CD4-positive, alpha-beta memory T cell (primary cell): ENCODE data around the gene DNAJC5G. TPM values are rescaled to one million over a fixed set of nuclear protein-coding genes. Genes with fewer than 3 reads are reported as not detected.
A peak's percentile ranks its signal among the peaks of the same experiment; 100 is the strongest.
"Not testable (repeated sequence)": the region's sequence is repeated elsewhere in the genome, so short reads cannot be mapped to it uniquely, and the experiment has no call there.

Experiments
- CTCF ChIA-PET: fragments of 350-600 bp; sonication (Branson Sonifier 250); formaldehyde crosslinking; loops from one replicate; lab custom pipeline; 2021; ENCODE audit warnings: inconsistent platforms; ENCODE audit not compliant: partially characterized antibody; lab: Charles Lee
- POLR2A ChIA-PET: fragments of 350-600 bp; sonication (Branson Sonifier 250); formaldehyde crosslinking; loops from one replicate; lab custom pipeline; 2021; ENCODE audit not compliant: partially characterized antibody; lab: Charles Lee
- DNase-seq, 5 donors: peaks; one replicate each; pipeline versions ENCODE4 v3.0.0 to v3.0.0-alpha.2; 2020 to 2022; ENCODE audit warnings: mixed read lengths in 1 of 5
- H3K27ac ChIP-seq: one replicate; pipeline ENCODE4 v1.7.0; 2013; ENCODE audit warnings: low read depth, low read length
- H3K27me3 ChIP-seq: 2 replicates; pipeline ENCODE4 v1.7.0; 2013; ENCODE audit warnings: mild to moderate bottlenecking, low read length, moderate library complexity; ENCODE audit not compliant: insufficient read depth
- H3K36me3 ChIP-seq: 2 replicates; pipeline ENCODE4 v1.7.0; 2013; ENCODE audit warnings: mild to moderate bottlenecking, low read length, moderate library complexity; ENCODE audit not compliant: insufficient read depth
- H3K4me1 ChIP-seq: 2 replicates; pipeline ENCODE4 v1.7.0; 2013; ENCODE audit warnings: mild to moderate bottlenecking, low read length, moderate library complexity; ENCODE audit not compliant: insufficient read depth
- H3K4me3 ChIP-seq, 2 donors: one replicate each; pipeline ENCODE4 v1.7.0; 2013; ENCODE audit warnings: low read length in 2 of 2, mild to moderate bottlenecking in 1 of 2
- H3K9me3 ChIP-seq, 2 donors: one replicate each; pipeline ENCODE4 v1.7.0; 2013; ENCODE audit warnings: low read length in 2 of 2, control low read depth in 1 of 2; ENCODE audit not compliant: control insufficient read depth in 1 of 2
- H3K27ac Mint-ChIP-seq, 7 donors: one replicate each; pipeline ENCODE4 v1.8.0; 2020 to 2021; ENCODE audit warnings: mixed read lengths in 7 of 7, mild to moderate bottlenecking in 6 of 7, inconsistent platforms in 3 of 7, moderate library complexity in 3 of 7
- H3K27me3 Mint-ChIP-seq, 2 donors: one replicate each; pipeline ENCODE4 v1.8.0; 2020 to 2021; ENCODE audit warnings: mixed read lengths in 2 of 2
- H3K36me3 Mint-ChIP-seq, 2 donors: one replicate each; pipeline ENCODE4 v1.8.0; 2020 to 2021; ENCODE audit warnings: mixed read lengths in 2 of 2, inconsistent platforms in 1 of 2, mild to moderate bottlenecking in 1 of 2
- H3K4me1 Mint-ChIP-seq, 4 donors: one replicate each; pipeline ENCODE4 v1.8.0; 2020 to 2021; ENCODE audit warnings: mixed read lengths in 4 of 4, mild to moderate bottlenecking in 1 of 4
- H3K4me3 Mint-ChIP-seq, 8 donors: one replicate each; pipeline ENCODE4 v1.8.0; 2020 to 2021; ENCODE audit warnings: mixed read lengths in 8 of 8, mild to moderate bottlenecking in 7 of 8, moderate library complexity in 6 of 8, inconsistent platforms in 3 of 8
- H3K9me3 Mint-ChIP-seq, 8 donors: one replicate each; pipeline ENCODE4 v1.8.0; 2020 to 2021; ENCODE audit warnings: mixed read lengths in 8 of 8, mild to moderate bottlenecking in 5 of 8, inconsistent platforms in 3 of 8, moderate library complexity in 1 of 8
- intact Hi-C: fragments of 100-400 bp; cut with micrococcal nuclease; formaldehyde crosslinking; loops from one replicate; pipeline ENCODE4 v1.15.1; 2023
- polyA plus RNA-seq, 2 donors: library from polyadenylated mRNA; unstranded; fragments of 300-500 nt; fragmentation: Illumina TruSeq; gene quantifications; one replicate each; pipeline ENCODE4 v1.2.3, GENCODE V29; 2021
- total RNA-seq, 2 experiments: library from RNA; stranded (reverse); gene quantifications; one replicate each; pipeline ENCODE4 v1.2.3, GENCODE V29; 2021

The DNAJC5G gene
- total and polyA plus RNA-seq, 4 experiments from 2014 or later, result not detected

DNA sequence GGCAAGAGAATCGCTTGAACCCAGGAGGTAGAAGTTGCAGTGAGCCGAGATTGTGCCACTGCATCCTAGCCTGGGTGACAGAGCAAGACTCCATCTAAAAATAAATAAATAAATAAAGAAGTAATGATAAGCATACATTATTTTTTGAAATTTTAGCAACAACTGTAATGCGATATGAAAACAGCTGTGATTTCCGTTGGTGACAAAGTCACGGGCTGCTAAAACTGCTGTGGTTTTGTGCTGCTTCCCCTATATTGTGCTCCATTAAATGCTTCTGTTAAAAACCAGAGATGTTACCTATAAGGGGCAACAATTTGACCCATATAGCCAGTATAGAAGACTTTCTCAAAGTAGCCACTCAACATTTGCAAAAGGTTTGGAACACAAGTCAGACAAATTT lies 15.3 kb downstream of the DNAJC5G start:
- ChIA-PET CTCF (interaction anchor here (0.8 to 3.4 kb wide), 2 partner anchors 11 to 13 kb away, joined by 3 to 17 read pairs; no protein-coding TSS in a partner anchor), POLR2A (no interaction called here)
- Mint-ChIP-seq H3K27ac (no peak overlapping the region), H3K9me3 (no peaks in the 10 kb centered on the region), H3K4me3 (no peak overlapping the region), H3K27me3 (peaks cover 11 to 17% of the 10 kb centered on the region in 2 donors), H3K36me3 (no peaks in the 10 kb centered on the region), H3K4me1 (no peaks in the 10 kb centered on the region)
- H3K36me3 ChIP-seq, result no peaks in the 10 kb centered on the region
- no peak for DNase-seq
- H3K4me1 ChIP-seq, result no peaks in the 10 kb centered on the region
- H3K27ac ChIP-seq, result no peak overlapping the region
- no peak overlapping the region for H3K4me3 ChIP-seq
- intact Hi-C loops, result no loop called here
- no peaks in the 10 kb centered on the region for H3K27me3 ChIP-seq
- no peaks in the 10 kb centered on the region for H3K9me3 ChIP-seq

DNA sequence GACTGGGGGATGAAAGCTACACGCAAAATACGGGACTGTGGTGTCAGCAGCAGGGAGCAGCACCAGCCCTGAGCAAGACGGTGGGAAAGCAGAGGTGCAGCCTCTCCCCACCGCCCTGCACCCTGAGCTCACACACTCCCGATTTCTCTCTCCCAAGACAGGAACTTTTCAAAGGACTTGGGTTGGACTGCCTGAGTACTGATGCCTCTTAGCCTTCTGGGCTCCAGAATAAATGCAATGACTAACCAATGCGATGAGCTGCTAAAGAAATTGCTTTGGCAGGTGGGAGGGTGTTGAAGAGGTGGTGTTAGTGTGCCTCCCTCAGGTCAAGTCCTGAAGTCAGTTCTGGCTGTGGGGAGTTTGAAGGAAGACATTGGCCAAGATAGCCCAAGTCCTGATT lies 16.6 kb downstream of the DNAJC5G start:
- no peaks in the 10 kb centered on the region for H3K36me3 Mint-ChIP-seq
- Histone ChIP-seq H3K4me3 (no peak overlapping the region), H3K36me3 (no peaks in the 10 kb centered on the region), H3K9me3 (no peaks in the 10 kb centered on the region), H3K27ac (no peak overlapping the region), H3K27me3 (no peaks in the 10 kb centered on the region), H3K4me1 (no peaks in the 10 kb centered on the region)
- no peak overlapping the region for H3K4me3 Mint-ChIP-seq
- H3K27me3 Mint-ChIP-seq, result peaks cover 18 to 22% of the 10 kb centered on the region in 2 donors
- no peaks in the 10 kb centered on the region for H3K4me1 Mint-ChIP-seq
- intact Hi-C loops, result no loop called here
- no peak for DNase-seq
- CTCF ChIA-PET, result interaction anchor here (1.4 to 4.5 kb wide), 4 partner anchors 10 to 330 kb away, joined by 5 to 41 read pairs (median 14); partner anchors contain the start of gene TRIM54
- POLR2A ChIA-PET, result no interaction called here
- H3K9me3 Mint-ChIP-seq, result no peaks in the 10 kb centered on the region
- no peak overlapping the region for H3K27ac Mint-ChIP-seq

DNA sequence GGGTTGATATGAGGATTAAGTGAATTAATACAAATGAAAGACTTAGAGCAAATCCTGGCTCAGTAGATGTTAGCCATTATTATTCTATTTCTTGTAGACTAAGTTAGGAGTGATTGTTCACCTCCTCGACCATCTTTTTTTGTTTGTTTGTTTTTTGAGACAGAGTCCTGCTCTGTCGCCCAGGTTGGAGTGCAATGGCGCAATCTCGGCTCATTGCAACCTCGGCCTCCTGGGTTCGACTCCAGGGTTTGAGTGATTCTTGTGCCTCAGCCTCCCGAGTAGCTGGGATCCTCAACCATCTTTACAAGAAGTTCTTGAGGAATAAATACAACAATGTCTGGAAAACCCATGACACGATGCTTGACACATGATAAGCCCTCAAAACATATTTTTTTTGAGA lies 19.7 kb downstream of the DNAJC5G start:
- Histone ChIP-seq H3K4me1 (no peaks in the 10 kb centered on the region), H3K36me3 (no peaks in the 10 kb centered on the region), H3K27ac (no peak overlapping the region), H3K27me3 (no peaks in the 10 kb centered on the region), H3K4me3 (no peak overlapping the region), H3K9me3 (no peaks in the 10 kb centered on the region)
- ChIA-PET POLR2A (no interaction called here), CTCF (interaction anchor here (4.5 kb wide), 1 partner anchor 7 kb away, joined by 41 read pairs; no protein-coding TSS in a partner anchor)
- no peaks in the 10 kb centered on the region for H3K9me3 Mint-ChIP-seq
- no peaks in the 10 kb centered on the region for H3K36me3 Mint-ChIP-seq
- peaks cover 18 to 35% of the 10 kb centered on the region in 2 donors for H3K27me3 Mint-ChIP-seq
- no peaks in the 10 kb centered on the region for H3K4me1 Mint-ChIP-seq
- H3K27ac Mint-ChIP-seq, result no peak overlapping the region
- no peak for DNase-seq
- intact Hi-C loops, result no loop called here
- no peak overlapping the region for H3K4me3 Mint-ChIP-seq

DNA sequence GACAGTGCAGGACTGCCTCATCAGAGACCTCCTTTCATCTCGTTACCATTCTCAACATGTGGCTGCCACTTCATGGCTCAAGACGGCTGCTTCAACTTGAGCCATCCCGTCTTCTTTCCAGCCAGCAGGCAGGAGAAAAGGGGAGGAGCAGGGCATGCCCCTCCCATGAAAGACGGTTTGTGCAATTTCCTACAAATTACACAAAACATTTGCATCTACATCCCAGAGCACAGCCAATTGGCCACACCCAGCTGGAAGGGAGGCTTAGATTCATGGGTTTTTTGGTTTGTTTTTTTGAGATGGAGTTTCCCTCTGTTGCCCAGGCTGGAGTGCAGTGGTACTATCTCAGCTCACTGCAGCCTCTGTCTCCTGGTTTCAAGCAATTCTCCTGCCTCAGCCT lies 21.2 kb downstream of the DNAJC5G start:
- POLR2A ChIA-PET, result no interaction called here
- no peaks in the 10 kb centered on the region for H3K9me3 Mint-ChIP-seq
- intact Hi-C loops, result no loop called here
- Histone ChIP-seq H3K27me3 (no peaks in the 10 kb centered on the region), H3K27ac (no peak overlapping the region), H3K4me3 (no peak overlapping the region), H3K9me3 (no peaks in the 10 kb centered on the region), H3K4me1 (no peaks in the 10 kb centered on the region), H3K36me3 (no peaks in the 10 kb centered on the region)
- H3K27me3 Mint-ChIP-seq, result peaks cover 18 to 35% of the 10 kb centered on the region in 2 donors
- no peak overlapping the region for H3K4me3 Mint-ChIP-seq
- H3K36me3 Mint-ChIP-seq, result no peaks in the 10 kb centered on the region
- no peaks in the 10 kb centered on the region for H3K4me1 Mint-ChIP-seq
- CTCF ChIA-PET, result no interaction called here
- H3K27ac Mint-ChIP-seq, result no peak overlapping the region
- no peak for DNase-seq

DNA sequence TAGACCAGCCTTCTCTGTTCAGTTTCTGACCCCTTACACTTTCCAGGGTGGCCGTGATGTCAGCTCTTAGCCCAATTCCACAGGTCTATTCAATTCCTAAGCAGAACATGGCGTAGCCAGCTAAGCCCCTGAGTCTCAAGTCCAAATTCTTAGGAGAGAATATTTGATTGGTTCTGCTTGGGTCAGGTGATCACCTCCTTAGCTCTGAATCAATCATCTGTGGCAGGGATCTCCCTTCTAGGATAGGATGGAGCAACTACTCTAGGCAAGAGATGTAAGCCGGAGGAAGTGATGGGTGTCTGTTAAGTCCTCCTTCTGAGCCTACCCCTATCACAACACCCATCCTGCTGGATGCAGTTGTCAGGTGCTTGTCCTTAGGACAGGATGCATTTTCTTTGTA lies 22.0 kb downstream of the DNAJC5G start:
- Histone ChIP-seq H3K27ac (no peak overlapping the region), H3K4me3 (no peak overlapping the region), H3K27me3 (no peaks in the 10 kb centered on the region), H3K36me3 (no peaks in the 10 kb centered on the region), H3K4me1 (no peaks in the 10 kb centered on the region), H3K9me3 (no peaks in the 10 kb centered on the region)
- POLR2A ChIA-PET, result no interaction called here
- Mint-ChIP-seq H3K27me3 (peaks cover 13 to 30% of the 10 kb centered on the region in 2 donors), H3K4me3 (no peak overlapping the region), H3K9me3 (no peaks in the 10 kb centered on the region), H3K4me1 (no peaks in the 10 kb centered on the region), H3K27ac (no peak overlapping the region), H3K36me3 (no peaks in the 10 kb centered on the region)
- DNase-seq, result no peak
- CTCF ChIA-PET, result interaction anchor here (1.5 kb wide), 1 partner anchor 18 kb away, joined by 4 read pairs; no protein-coding TSS in a partner anchor
- intact Hi-C loops, result no loop called here

DNA sequence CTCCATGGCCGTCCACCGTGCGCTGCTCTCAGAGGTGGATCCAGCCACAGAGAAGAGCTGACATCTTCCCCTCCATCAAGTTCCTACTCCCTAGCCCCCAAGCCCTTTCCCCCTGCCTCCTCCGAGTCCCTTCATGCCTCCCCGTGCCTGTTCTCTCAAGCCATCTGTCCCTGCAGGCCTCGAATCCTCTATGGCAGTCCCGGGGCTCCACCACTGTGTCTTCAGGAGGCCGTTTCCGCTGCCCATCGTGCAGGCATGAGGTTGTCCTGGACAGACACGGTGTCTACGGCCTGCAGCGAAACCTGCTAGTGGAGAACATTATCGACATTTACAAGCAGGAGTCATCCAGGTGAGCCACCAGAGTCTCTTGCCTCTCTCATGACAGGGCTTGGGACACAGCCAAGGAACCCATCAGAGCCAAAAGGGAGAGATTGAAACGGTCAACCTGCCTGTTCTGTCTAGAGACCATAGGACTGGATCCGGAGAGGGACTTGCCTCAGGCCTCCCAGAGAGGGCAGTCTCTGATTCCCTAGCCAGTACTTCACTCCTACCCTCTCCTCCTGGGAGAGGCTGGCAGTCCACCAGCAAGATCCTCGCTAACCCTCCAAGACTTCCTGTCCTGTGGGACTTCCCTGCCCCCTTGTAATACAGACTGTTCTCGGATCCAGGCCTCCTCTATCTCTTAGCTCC lies 23.3 kb downstream of the DNAJC5G start:
- ChIA-PET CTCF (interaction anchor here (0.8 to 1.5 kb wide), 3 partner anchors 19 to 337 kb away, joined by 3 to 4 read pairs (median 4); no protein-coding TSS in a partner anchor), POLR2A (no interaction called here)
- intact Hi-C loops, result no loop called here
- no peak overlapping the region for H3K4me3 ChIP-seq
- H3K4me3 Mint-ChIP-seq, result no peak overlapping the region
- no peaks in the 10 kb centered on the region for H3K4me1 ChIP-seq
- peaks cover 13 to 24% of the 10 kb centered on the region in 2 donors for H3K27me3 Mint-ChIP-seq
- H3K36me3 ChIP-seq, result no peaks in the 10 kb centered on the region
- no peak overlapping the region for H3K27ac Mint-ChIP-seq
- H3K27me3 ChIP-seq, result no peaks in the 10 kb centered on the region
- no peak for DNase-seq
- H3K9me3 Mint-ChIP-seq, result peaks cover 0 to 2% (median 0%) of the 10 kb centered on the region in 8 donors
- peaks cover 0 to 4% (median 3%) of the 10 kb centered on the region in 4 donors for H3K4me1 Mint-ChIP-seq
- no peaks in the 10 kb centered on the region for H3K9me3 ChIP-seq
- no peak overlapping the region for H3K27ac ChIP-seq
- no peaks in the 10 kb centered on the region for H3K36me3 Mint-ChIP-seq

DNA sequence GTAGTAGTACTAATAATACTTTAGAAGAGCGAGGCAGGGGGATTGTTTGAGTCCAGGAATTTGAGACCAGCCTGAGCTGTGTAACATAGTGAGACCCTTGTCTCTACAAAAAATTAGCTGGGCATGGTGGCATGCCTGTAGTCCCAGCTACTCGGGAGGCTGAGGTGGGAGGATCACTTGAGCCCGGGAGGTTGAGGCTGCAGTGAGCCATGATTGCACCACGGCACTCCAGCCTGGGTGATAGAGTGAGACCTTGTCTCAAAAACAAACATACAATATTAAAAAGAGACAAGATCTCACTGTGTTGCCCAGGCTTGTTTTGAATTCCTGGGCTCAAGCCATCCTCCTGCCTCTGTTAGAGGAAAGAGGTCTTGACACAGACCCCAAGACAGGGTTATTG lies 25.4 kb downstream of the DNAJC5G start:
- H3K27ac ChIP-seq, H3K4me3 Mint-ChIP-seq, H3K9me3 ChIP-seq, intact Hi-C loops, H3K4me1 Mint-ChIP-seq, H3K36me3 ChIP-seq, H3K4me1 ChIP-seq, DNase-seq, H3K36me3 Mint-ChIP-seq, H3K27me3 ChIP-seq, H3K4me3 ChIP-seq, H3K9me3 Mint-ChIP-seq: not testable (repeated sequence)
- CTCF ChIA-PET, result interaction anchor here (1.0 to 4.4 kb wide), 4 partner anchors 7 to 455 kb away, joined by 3 to 41 read pairs (median 4); no protein-coding TSS in a partner anchor
- H3K27me3 Mint-ChIP-seq, result peaks cover 23 to 28% of the 10 kb centered on the region in 2 donors
- POLR2A ChIA-PET, result interaction anchor here (1.3 kb wide), 1 partner anchor 21 kb away, joined by 4 read pairs; no protein-coding TSS in a partner anchor
- peak overlapping the region in 1 of 7 donors; percentile 50 for H3K27ac Mint-ChIP-seq
